Endothelial cell of umbilical vein (primary cell): ENCODE results near the gene PAK2. TPM values are rescaled to one million over a fixed set of nuclear protein-coding genes. Genes with fewer than 3 reads are reported as not detected.

Experiments used
- BruUV-seq: library from RNA; stranded (reverse); fragments of 400-500 nt; replicated peaks from 2 replicates; lab custom pipeline; 2021; lab: Mats Ljungman, UMichigan
- CTCF ChIA-PET: fragments of 300-600, 350-600 bp; sonication (Branson Sonifier 250); formaldehyde crosslinking; loops from one replicate; lab custom pipeline; 2021; ENCODE audit warnings: antibody characterized with exemption, inconsistent platforms; lab: Charles Lee
- POLR2A ChIA-PET: fragments of 300-600, 350-600 bp; sonication (Branson Sonifier 250); formaldehyde crosslinking; loops from one replicate; lab custom pipeline; 2021; ENCODE audit warnings: antibody characterized with exemption, inconsistent platforms; lab: Charles Lee
- DNase-seq: peaks from one replicate; pipeline ENCODE4 v3.0.0-alpha.2; 2011; ENCODE audit warnings: low read depth, low spot score
- FAIRE-seq: peaks from 2 replicates; lab custom pipeline; 2011; peaks lifted over from hg19 to GRCh38; lab: Jason Lieb, UNC
- H2AFZ ChIP-seq: 2 replicates; pipeline ENCODE4 v1.6.0; 2012; ENCODE audit warnings: low read depth, low read length, control low read depth, inconsistent platforms
- H3K27ac ChIP-seq: 2 replicates; pipeline ENCODE4 v1.5.1; 2011; ENCODE audit warnings: low read depth, mild to moderate bottlenecking, control low read depth, low read length, moderate library complexity; ENCODE audit not compliant: insufficient read depth
- H3K27me3 ChIP-seq, 2 experiments: 2 replicates each; pipeline versions ENCODE4 v1.6.0 to v1.6.1; 2011; ENCODE audit warnings: low read length in 2 of 2, mixed read lengths in 1 of 2; ENCODE audit not compliant: control insufficient read depth in 2 of 2, insufficient read depth in 2 of 2
- H3K36me3 ChIP-seq, 2 experiments: 2 replicates in 1 of 2; 3 replicates in 1 of 2; pipeline ENCODE4 v1.5.1; 2011; ENCODE audit warnings: low read length in 2 of 2, mild to moderate bottlenecking in 1 of 2, moderate library complexity in 1 of 2; ENCODE audit not compliant: control insufficient read depth in 2 of 2, insufficient read depth in 2 of 2; ENCODE audit errors: extremely low read depth in 1 of 2
- H3K4me1 ChIP-seq: 3 replicates; pipeline ENCODE4 v1.5.1; 2011; ENCODE audit warnings: mild to moderate bottlenecking, low read length; ENCODE audit not compliant: control insufficient read depth, insufficient read depth; ENCODE audit errors: extremely low read depth
- H3K4me2 ChIP-seq: 2 replicates; pipeline ENCODE4 v1.6.1; 2011; ENCODE audit warnings: low read length, control low read depth, mixed read lengths; ENCODE audit not compliant: insufficient read depth
- H3K4me3 ChIP-seq, 3 experiments: fragments of 200-600 bp in 1 of 3; sonication (generic), shearing (Covaris generic) in 1 of 3; replicated peaks in 1 of 3; 2 replicates each; pipeline ENCODE4 v1.5.1; 2011 to 2016; ENCODE audit warnings: control low read depth in 3 of 3, low read length in 3 of 3, mild to moderate bottlenecking in 2 of 3, inconsistent platforms in 1 of 3, low read depth in 1 of 3, moderate library complexity in 1 of 3; ENCODE audit not compliant: insufficient read depth in 1 of 3
- H3K79me2 ChIP-seq: 2 replicates; pipeline ENCODE4 v1.6.0; 2012; ENCODE audit warnings: low read length, inconsistent platforms; ENCODE audit not compliant: control insufficient read depth, insufficient read depth
- H3K9ac ChIP-seq: replicated peaks from 2 replicates; pipeline ENCODE3; 2011; ENCODE audit warnings: low read length, control low read depth; ENCODE audit not compliant: insufficient read depth; ENCODE audit errors: extremely low read depth
- H3K9me1 ChIP-seq: replicated peaks from 3 replicates; pipeline ENCODE4 v1.6.0; 2011; ENCODE audit warnings: mild to moderate bottlenecking, low read length; ENCODE audit not compliant: control insufficient read depth, insufficient read depth; ENCODE audit errors: extremely low read depth
- H3K9me3 ChIP-seq: replicated peaks from 2 replicates; pipeline ENCODE4 v1.5.1; 2012; ENCODE audit warnings: low read length, inconsistent platforms; ENCODE audit not compliant: control insufficient read depth, insufficient read depth
- H4K20me1 ChIP-seq: replicated peaks from 2 replicates; pipeline ENCODE3; 2011; ENCODE audit warnings: mild to moderate bottlenecking, low read length; ENCODE audit not compliant: control insufficient read depth, insufficient read depth; ENCODE audit errors: extremely low read depth
- CTCF ChIP-seq, 2 donors: IDR thresholded peaks; 1 replicate in 1 of 2; 2 replicates in 1 of 2; pipeline ENCODE4 v1.5.1; 2011; ENCODE audit warnings: low read length in 2 of 2, mild to moderate bottlenecking in 2 of 2, moderate library complexity in 2 of 2, control low read depth in 1 of 2, inconsistent platforms in 1 of 2, low read depth in 1 of 2; ENCODE audit not compliant: insufficient read depth in 1 of 2; ENCODE audit errors: extremely low read depth in 1 of 2
- EZH2 ChIP-seq: IDR thresholded peaks from 2 replicates; pipeline ENCODE4 v1.6.1; 2012; ENCODE audit warnings: borderline replicate concordance, low read depth, mild to moderate bottlenecking, moderate library complexity, low read length, inconsistent platforms; ENCODE audit not compliant: severe bottlenecking
- FOS ChIP-seq: IDR thresholded peaks from 2 replicates; pipeline ENCODE4 v1.6.1; 2011; ENCODE audit warnings: mild to moderate bottlenecking, low read length, moderate library complexity, borderline replicate concordance; ENCODE audit not compliant: insufficient read depth
- GATA2 ChIP-seq: IDR thresholded peaks from 2 replicates; pipeline ENCODE4 v1.7.0; 2011; ENCODE audit warnings: low read depth, mild to moderate bottlenecking, moderate library complexity, mixed read lengths, low read length; ENCODE audit not compliant: insufficient read length, insufficient read depth
- JUN ChIP-seq: IDR thresholded peaks from 2 replicates; pipeline ENCODE4 v1.6.1; 2011; ENCODE audit warnings: borderline replicate concordance, low read depth; ENCODE audit not compliant: insufficient read length, insufficient read depth
- MAX ChIP-seq: IDR thresholded peaks from 2 replicates; pipeline ENCODE4 v1.6.1; 2011; ENCODE audit not compliant: insufficient read depth, insufficient read length
- MYC ChIP-seq: IDR thresholded peaks from one replicate; pipeline ENCODE4 v1.6.1; 2011; ENCODE audit warnings: mild to moderate bottlenecking, low read depth, low read length
- POLR2A ChIP-seq: IDR thresholded peaks from 2 replicates; pipeline ENCODE4 v1.6.1; 2012; ENCODE audit warnings: low read depth, mild to moderate bottlenecking, control low read depth, low read length
- POLR2AphosphoS5 ChIP-seq: IDR thresholded peaks from 2 replicates; pipeline ENCODE4 v1.6.1; 2012; ENCODE audit warnings: low read depth, mild to moderate bottlenecking, control low read depth, low read length, moderate library complexity; ENCODE audit not compliant: insufficient read depth
- dilution Hi-C: fragments of 300-500 bp; cut with MboI; formaldehyde crosslinking; loops from one replicate; pipeline ENCODE4 v1.15.0; 2019; ENCODE audit warnings: low sequenced_read_pairs; ENCODE audit not compliant: extremely low pct_ligation_motif_present
- intact Hi-C: fragments of 100-400 bp; cut with micrococcal nuclease; formaldehyde crosslinking; loops from one replicate; pipeline ENCODE4 v1.10.0; 2022
- polyA plus RNA-seq, 4 experiments: library from polyadenylated mRNA; depleted of rRNA in 3 of 4; stranded (reverse) in 3 of 4; unstranded in 1 of 4; fragments of >200 nt; gene quantifications; 2 replicates each; pipeline versions ENCODE4 v1.2.1 to v1.2.3, GENCODE V29; 2011 to 2012; ENCODE audit warnings: missing spikeins in 1 of 4
- total RNA-seq: library from RNA; stranded (reverse); gene quantifications from 2 replicates; pipeline ENCODE4 v1.2.3, GENCODE V29; 2021

The PAK2 gene
- total and polyA plus RNA-seq, 2 donors (not counting 3 experiments of a cell fraction or from before 2014, with no cell fraction given) = 22.6 to 98.9 TPM

GRCh38 chr3:196794467-196794866 lies 54.8 kb downstream of the PAK2 start:
- TF ChIP-seq EZH2 (no peak), GATA2 (no peak), CTCF (IDR thresholded peaks at IDR 0.05; ENCODE audit: extremely low read depth in 1 of 2, insufficient read depth in 1 of 2, low read depth in 1 of 2, low read length in 2 of 2) (no peak), JUN (no peak), FOS (no peak), MAX (no peak), POLR2A (no peak), MYC (no peak), POLR2AphosphoS5 (no peak)
- Histone ChIP-seq H3K9me3 (no peaks in the 10 kb centered on the region), H3K79me2 (peaks cover 33% of the 10 kb centered on the region), H3K9me1 (no peaks in the 10 kb centered on the region), H3K9ac (no peak overlapping the region), H3K36me3 (peaks cover 0 to 5% of the 10 kb centered on the region in 2 experiments), H3K4me1 (peaks cover 23% of the 10 kb centered on the region), H3K4me3 (no peak overlapping the region), H4K20me1 (no peaks in the 10 kb centered on the region), H2AFZ (no peak overlapping the region), H3K4me2 (no peak overlapping the region), H3K27ac (no peak overlapping the region), H3K27me3 (no peaks in the 10 kb centered on the region)
- FAIRE-seq (no peak), DNase-seq (no peak)
- intact Hi-C loops = no loop called here
- ChIA-PET POLR2A (no interaction called here), CTCF (no interaction called here)
- BruUV-seq = no TSS peak
- dilution Hi-C loops = no loop called here
